Testis (tissue), 2 donors: ENCODE results near the gene ZFAND2B.
A peak's percentile ranks its signal among the peaks of the same experiment; 100 is the strongest.

Experiments used
- CTCF ChIP-seq, 3 experiments: fragments of 450-650 bp in 2 of 3; fragments of 200-600 bp in 1 of 3; sonication (generic) in 1 of 3; IDR thresholded peaks; one replicate each; pipeline ENCODE4 v1.5.1; 2016 to 2019; ENCODE audit warnings: antibody characterized with exemption in 3 of 3, mild to moderate bottlenecking in 2 of 3, moderate library complexity in 1 of 3
- POLR2A ChIP-seq: fragments of 450-650 bp; IDR thresholded peaks from one replicate; pipeline ENCODE4 v1.6.1; 2017; ENCODE audit warnings: antibody characterized with exemption, mild to moderate bottlenecking, moderate library complexity

GRCh38 chr2:219253753-219254589 is 47.4 kb downstream of the ZFAND2B start, which contains the start of gene TUBA4A:
- TF ChIP-seq CTCF (IDR thresholded peaks at IDR 0.05) (peak in 1 of 3 experiments; percentile 16), POLR2A (peak; percentile 67)
